HG02870 (cell line): Measurements from ENCODE around the gene MMP2.

ENCODE experiments used
- ATAC-seq: cut with Tn5 transposase; IDR thresholded peaks from one replicate; pipeline ENCODE4 v1.9.1; 2021; ENCODE audit warnings: mild to moderate bottlenecking, moderate library complexity; ENCODE audit not compliant: unreplicated experiment

Gene MMP2

GRCh38 chr16:55478827-55479429 is at the start of gene MMP2:
MMP2 (plus strand) TSS chr16:55479198; CDS start chr16:55479480, 282 bp downstream.
- no peak for ATAC-seq

- no peak for ATAC-seq
These were observed 46.0 kb upstream of the MMP2 start for GRCh38 chr16:55433030-55433429.

GRCh38 chr16:55433535-55433934 is 45.5 kb upstream of the MMP2 start:
- ATAC-seq, result no peak

- no peak for ATAC-seq
These were observed 45.0 kb upstream of the MMP2 start for GRCh38 chr16:55434000-55434399.

- ATAC-seq, result no peak
These were observed 43.6 kb upstream of the MMP2 start for GRCh38 chr16:55435387-55435786.

- ATAC-seq, result no peak
These were observed 42.4 kb upstream of the MMP2 start for GRCh38 chr16:55436587-55436986.

GRCh38 chr16:55437625-55438024 is 41.4 kb upstream of the MMP2 start:
- no peak for ATAC-seq

GRCh38 chr16:55438281-55438680 is 40.7 kb upstream of the MMP2 start:
- no peak for ATAC-seq

GRCh38 chr16:55439101-55439690 is 39.8 kb upstream of the MMP2 start:
- ATAC-seq, result no peak

GRCh38 chr16:55443434-55444346 is 35.3 kb upstream of the MMP2 start:
- no peak for ATAC-seq

- ATAC-seq, result peak; percentile 60
These were observed 34.1 kb upstream of the MMP2 start for GRCh38 chr16:55444754-55445485.

GRCh38 chr16:55447231-55447630 is 31.8 kb upstream of the MMP2 start:
- ATAC-seq, result no peak

GRCh38 chr16:55452996-55453395 is 26.0 kb upstream of the MMP2 start:
- no peak for ATAC-seq

GRCh38 chr16:55453909-55454308 is 25.1 kb upstream of the MMP2 start:
- no peak for ATAC-seq

- ATAC-seq, result no peak
These were observed 24.1 kb upstream of the MMP2 start for GRCh38 chr16:55454861-55455260.

GRCh38 chr16:55462241-55462640 is 16.8 kb upstream of the MMP2 start:
- ATAC-seq, result no peak

GRCh38 chr16:55464375-55464774 is 14.6 kb upstream of the MMP2 start:
- ATAC-seq, result no peak

- ATAC-seq, result peak; percentile 93
These were observed 13.7 kb upstream of the MMP2 start for GRCh38 chr16:55465077-55465896.

GRCh38 chr16:55466209-55466608 is 12.8 kb upstream of the MMP2 start:
- no peak for ATAC-seq

- ATAC-seq, result no peak
These were observed 11.1 kb upstream of the MMP2 start for GRCh38 chr16:55467898-55468297.
